Suppressor macrophage (primary cell): Measurements from ENCODE around the gene TIMM13.
"Not testable (repeated sequence)": the region's sequence is repeated elsewhere in the genome, so short reads cannot be mapped to it uniquely, and the experiment has no call there.

Source experiments
- DNase-seq, 4 experiments: peaks; one replicate each; pipeline ENCODE4 v3.0.0-alpha.2; 2020 to 2022

The TIMM13 gene

GRCh38 chr19:2413159-2413558, 14.2 kb downstream of the TIMM13 start:
- DNase-seq: no peak

GRCh38 chr19:2412449-2412848, 14.9 kb downstream of the TIMM13 start:
- DNase-seq: peak in 3 of 4 experiments; percentile 21 to 37 (median 26)

- no peak for DNase-seq
Measured at GRCh38 chr19:2411709-2412108, 15.7 kb downstream of the TIMM13 start.

GRCh38 chr19:2410023-2410422, 17.4 kb downstream of the TIMM13 start:
- DNase-seq: no peak

GRCh38 chr19:2409352-2409912, 18.0 kb downstream of the TIMM13 start:
- DNase-seq: no peak

GRCh38 chr19:2408247-2408646, 19.1 kb downstream of the TIMM13 start:
- no peak for DNase-seq

GRCh38 chr19:2399582-2399981, 27.8 kb downstream of the TIMM13 start:
- DNase-seq: no peak

- DNase-seq: no peak
Measured at GRCh38 chr19:2398735-2399305, 28.6 kb downstream of the TIMM13 start.

GRCh38 chr19:2397173-2397572, 30.2 kb downstream of the TIMM13 start:
- not testable (repeated sequence) for DNase-seq

- not testable (repeated sequence) for DNase-seq
Measured at GRCh38 chr19:2395293-2395829, 32.0 kb downstream of the TIMM13 start.

GRCh38 chr19:2394442-2395292, 32.7 kb downstream of the TIMM13 start:
- DNase-seq: peak; percentile 84 to 91 (median 89)

GRCh38 chr19:2394054-2394441, 33.3 kb downstream of the TIMM13 start:
- peak in 1 of 4 experiments; percentile 34 for DNase-seq

- not testable (repeated sequence) for DNase-seq
Measured at GRCh38 chr19:2392899-2393298, 34.5 kb downstream of the TIMM13 start.

GRCh38 chr19:2392366-2392765, 35.0 kb downstream of the TIMM13 start:
- DNase-seq: no peak

GRCh38 chr19:2391118-2391725, 36.2 kb downstream of the TIMM13 start:
- peak; percentile 61 to 90 (median 76) for DNase-seq

- no peak for DNase-seq
Measured at GRCh38 chr19:2389594-2389993, 37.8 kb downstream of the TIMM13 start.

GRCh38 chr19:2387367-2388288, 39.8 kb downstream of the TIMM13 start:
- DNase-seq: no peak

GRCh38 chr19:2385053-2385721, 42.2 kb downstream of the TIMM13 start:
- peak in 3 of 4 experiments; percentile 29 to 48 (median 38) for DNase-seq

- DNase-seq: peak in 2 of 4 experiments; percentile 25 to 49
Measured at GRCh38 chr19:2382530-2383222, 44.7 kb downstream of the TIMM13 start.

- DNase-seq: no peak
Measured at GRCh38 chr19:2381148-2381820, 46.1 kb downstream of the TIMM13 start.
